ENCODE results near the gene GLB1L2. TPM values are rescaled to one million over a fixed set of nuclear protein-coding genes. Genes with fewer than 3 reads are reported as not detected.

GLB1L2 gene
- polyA plus RNA-seq, 1 of the 3 experiments (the other 2 are of a cell fraction), result 3.4 TPM

DNA sequence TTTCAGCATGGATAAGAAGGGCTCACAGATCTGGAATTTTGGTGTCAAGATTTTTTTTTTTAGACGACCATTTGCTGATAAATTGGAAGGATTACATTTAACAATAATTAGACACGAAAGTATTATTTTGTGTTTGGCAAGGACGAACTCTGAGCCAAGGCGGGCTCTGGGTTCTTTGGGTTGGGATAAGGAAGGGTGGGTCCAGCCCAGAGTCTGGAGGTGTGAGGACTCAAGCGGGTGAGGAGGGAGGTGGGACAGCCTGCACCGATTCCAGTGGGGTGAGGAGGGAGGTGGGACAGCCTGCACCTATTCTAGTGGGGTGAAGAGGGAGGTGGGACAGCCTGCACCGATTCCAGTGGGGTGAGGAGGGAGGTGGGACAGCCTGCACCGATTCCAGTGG is 76.1 kb downstream of the GLB1L2 start:
- H3K9me2 ChIP-seq, result no peaks in the 10 kb centered on the region
- H3K36me3 ChIP-seq (replicated peaks in 1 of 2; ENCODE audit: control insufficient read depth in 1 of 2, insufficient read depth in 2 of 2, low read length in 1 of 2), result no peaks in the 10 kb centered on the region
- H3K4me1 ChIP-seq (ENCODE audit: control insufficient read depth in 1 of 2, insufficient read depth in 2 of 2, low read depth in 1 of 2, low read length in 1 of 2), result peaks cover 0 to 15% of the 10 kb centered on the region in 2 experiments; a peak in 1 of 4 replicates
- no peak overlapping the region for H3K27ac ChIP-seq (ENCODE audit: low read depth in 2 of 2, low read length in 1 of 2)
- H2AFZ ChIP-seq (ENCODE audit: low read depth), result no peak overlapping the region
- POLR2A ChIA-PET, result no interaction called here
- H3F3A ChIP-seq (replicated peaks; ENCODE audit: insufficient read depth), result no peaks in the 10 kb centered on the region
- CTCF ChIA-PET, result no interaction called here
- H3K4me3 ChIP-seq (ENCODE audit: low read depth in 2 of 2, low read length in 1 of 2), result no peak overlapping the region
- no peaks in the 10 kb centered on the region for H3K27me3 ChIP-seq (ENCODE audit: insufficient read depth)
- no peak overlapping the region for H3K4me2 ChIP-seq
- DNase-seq, result no peak
- TF ChIP-seq RFX5 (IDR thresholded peaks at IDR 0.05; ENCODE audit: low read length) (no peak), GATA2 (CRISPR knock-in tag; IDR thresholded peaks at IDR 0.05) (no peak), TCF12 (IDR thresholded peaks at IDR 0.05) (no peak), FOXM1 (IDR thresholded peaks at IDR 0.05; ENCODE audit: low read depth) (no peak), RAD21 (IDR thresholded peaks at IDR 0.05; ENCODE audit: low read length) (no peak), SIN3A (IDR thresholded peaks at IDR 0.05; ENCODE audit: borderline replicate concordance, low read depth, low read length) (no peak), MEF2A (IDR thresholded peaks at IDR 0.05; ENCODE audit: borderline replicate concordance, low read depth) (no peak), TEAD4 (IDR thresholded peaks at IDR 0.05; ENCODE audit: borderline replicate concordance, insufficient read depth) (no peak), EZH2phosphoT487 (IDR thresholded peaks at IDR 0.05; ENCODE audit: borderline replicate concordance, low read depth) (no peak), SMC3 (IDR thresholded peaks at IDR 0.05; ENCODE audit: low read depth, low read length) (no peak), MXI1 (IDR thresholded peaks at IDR 0.05; ENCODE audit: low read depth, low read length) (no peak), EP300 (IDR thresholded peaks at IDR 0.05; ENCODE audit: borderline replicate concordance in 1 of 2, low read depth in 1 of 2, low read length in 1 of 2) (no peak), ELF1 (IDR thresholded peaks at IDR 0.05) (no peak), POLR2AphosphoS5 (IDR thresholded peaks at IDR 0.05; ENCODE audit: low read depth, low read length) (no peak)
- TF ChIP-seq, protein P1, sequence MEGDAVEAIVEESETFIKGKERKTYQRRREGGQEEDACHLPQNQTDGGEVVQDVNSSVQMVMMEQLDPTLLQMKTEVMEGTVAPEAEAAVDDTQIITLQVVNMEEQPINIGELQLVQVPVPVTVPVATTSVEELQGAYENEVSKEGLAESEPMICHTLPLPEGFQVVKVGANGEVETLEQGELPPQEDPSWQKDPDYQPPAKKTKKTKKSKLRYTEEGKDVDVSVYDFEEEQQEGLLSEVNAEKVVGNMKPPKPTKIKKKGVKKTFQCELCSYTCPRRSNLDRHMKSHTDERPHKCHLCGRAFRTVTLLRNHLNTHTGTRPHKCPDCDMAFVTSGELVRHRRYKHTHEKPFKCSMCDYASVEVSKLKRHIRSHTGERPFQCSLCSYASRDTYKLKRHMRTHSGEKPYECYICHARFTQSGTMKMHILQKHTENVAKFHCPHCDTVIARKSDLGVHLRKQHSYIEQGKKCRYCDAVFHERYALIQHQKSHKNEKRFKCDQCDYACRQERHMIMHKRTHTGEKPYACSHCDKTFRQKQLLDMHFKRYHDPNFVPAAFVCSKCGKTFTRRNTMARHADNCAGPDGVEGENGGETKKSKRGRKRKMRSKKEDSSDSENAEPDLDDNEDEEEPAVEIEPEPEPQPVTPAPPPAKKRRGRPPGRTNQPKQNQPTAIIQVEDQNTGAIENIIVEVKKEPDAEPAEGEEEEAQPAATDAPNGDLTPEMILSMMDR (IDR thresholded peaks at IDR 0.05), result no peak
- TF ChIP-seq, protein P2, sequence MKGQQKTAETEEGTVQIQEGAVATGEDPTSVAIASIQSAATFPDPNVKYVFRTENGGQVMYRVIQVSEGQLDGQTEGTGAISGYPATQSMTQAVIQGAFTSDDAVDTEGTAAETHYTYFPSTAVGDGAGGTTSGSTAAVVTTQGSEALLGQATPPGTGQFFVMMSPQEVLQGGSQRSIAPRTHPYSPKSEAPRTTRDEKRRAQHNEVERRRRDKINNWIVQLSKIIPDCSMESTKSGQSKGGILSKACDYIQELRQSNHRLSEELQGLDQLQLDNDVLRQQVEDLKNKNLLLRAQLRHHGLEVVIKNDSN (IDR thresholded peaks at IDR 0.05; ENCODE audit: borderline replicate concordance, low read depth), result no peak
- no peak overlapping the region for H3K9ac ChIP-seq
- no peaks in the 10 kb centered on the region for H3K79me2 ChIP-seq (ENCODE audit: insufficient read depth)
- no peaks in the 10 kb centered on the region for H4K20me1 ChIP-seq (ENCODE audit: insufficient read depth)
- H3K9me3 ChIP-seq, result no peaks in the 10 kb centered on the region
- WGBS (ENCODE audit: low lambda C conversion rate), result 36% methylated on average over 8 of the region's 8 CpGs
